Superior temporal gyrus (tissue), 1 donor: ENCODE results near the gene HPCAL1.

ENCODE experiments used
- DNase-seq: peaks from one replicate; pipeline ENCODE4 v3.0.0-alpha.2; 2016; ENCODE audit errors: extremely low spot score

The HPCAL1 gene

DNA sequence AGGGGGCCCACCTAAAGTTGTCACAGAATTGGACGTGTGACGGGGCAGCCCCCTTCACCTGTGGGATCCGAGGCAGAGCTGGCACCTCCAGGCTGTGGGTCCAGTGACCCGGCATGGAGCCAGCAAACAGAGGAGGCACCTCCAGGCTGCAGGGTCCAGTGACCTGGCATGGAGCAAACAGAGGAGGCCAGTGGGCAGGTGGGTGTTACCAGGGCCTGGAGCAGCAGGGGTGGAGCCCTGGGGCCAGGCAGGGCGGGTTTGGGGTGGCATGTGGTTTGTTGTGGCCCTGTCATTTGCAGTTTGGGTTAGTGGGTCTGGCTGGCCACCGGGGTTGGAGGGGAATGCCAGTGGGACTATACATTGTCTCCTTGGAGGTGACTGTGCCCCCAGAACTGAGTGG, 68.2 kb downstream of the HPCAL1 start:
- no peak for DNase-seq

DNA sequence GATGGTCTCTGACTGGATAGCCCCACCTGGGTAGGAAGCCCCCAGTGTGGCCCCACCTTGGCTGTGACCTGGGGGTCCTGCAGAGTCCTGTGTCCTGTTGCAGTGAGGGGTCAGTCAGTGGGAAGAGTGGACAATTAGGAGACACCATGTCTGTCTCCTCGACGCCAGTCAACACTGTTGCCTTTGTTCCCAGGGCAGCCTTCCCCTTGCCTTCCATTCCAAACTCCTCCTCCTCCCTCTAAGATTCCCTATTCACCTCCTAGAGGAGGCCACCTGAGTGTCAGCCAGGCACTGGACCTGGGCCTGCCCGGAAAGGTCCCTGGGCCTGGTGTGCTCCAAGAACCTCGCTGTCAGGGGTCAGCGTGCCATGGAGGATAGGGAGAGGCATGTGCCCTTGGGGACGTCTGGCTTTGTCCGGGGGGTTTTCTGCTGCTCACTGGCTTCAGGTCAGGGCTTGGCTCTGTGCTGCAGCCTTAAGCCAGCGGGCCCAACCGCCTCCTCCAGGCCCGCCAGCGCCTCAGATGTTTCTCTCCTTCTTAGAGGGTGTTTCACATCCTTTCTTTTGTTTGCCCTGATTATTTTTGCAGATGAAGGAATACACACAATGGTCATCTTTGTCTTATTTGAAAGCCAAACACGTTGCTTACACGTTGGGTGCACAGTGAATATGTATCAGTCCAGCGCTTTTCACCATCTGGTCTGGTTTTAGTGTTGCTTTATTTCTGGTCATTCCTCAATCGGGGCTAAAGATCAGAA, 68.9 kb downstream of the HPCAL1 start:
- DNase-seq: no peak

DNA sequence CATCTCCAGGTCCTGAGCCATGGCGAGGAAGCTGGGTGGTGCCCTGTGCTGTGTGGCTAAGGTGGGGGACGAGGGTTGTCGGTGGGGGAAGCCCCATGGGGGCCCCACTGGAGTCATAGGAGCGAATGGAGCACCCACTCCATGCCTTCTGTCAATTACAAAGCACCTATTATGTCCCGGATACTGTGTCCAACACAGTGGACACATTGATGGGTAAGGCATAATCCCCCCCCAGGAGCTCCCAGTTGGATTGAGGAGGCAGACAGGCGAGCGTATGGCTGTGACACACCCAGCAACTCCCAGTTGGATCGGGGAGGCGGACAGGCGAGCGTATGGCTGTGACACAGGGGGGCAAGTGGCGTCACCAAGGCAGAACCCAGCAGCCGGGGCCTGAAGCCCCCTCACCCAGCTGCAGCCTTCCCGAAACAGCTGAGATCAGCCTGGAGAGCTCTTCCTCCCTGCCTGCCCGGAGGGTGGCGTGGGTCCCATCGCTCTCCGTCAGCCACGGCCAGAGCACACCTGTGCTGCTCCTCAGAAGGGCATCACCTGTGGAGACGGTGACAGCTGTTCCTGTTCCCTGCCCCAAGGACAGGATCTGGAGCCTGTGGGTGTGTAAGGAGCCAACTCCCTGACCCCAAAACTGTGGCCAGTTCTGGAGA, 69.6 kb downstream of the HPCAL1 start:
- DNase-seq: no peak

DNA sequence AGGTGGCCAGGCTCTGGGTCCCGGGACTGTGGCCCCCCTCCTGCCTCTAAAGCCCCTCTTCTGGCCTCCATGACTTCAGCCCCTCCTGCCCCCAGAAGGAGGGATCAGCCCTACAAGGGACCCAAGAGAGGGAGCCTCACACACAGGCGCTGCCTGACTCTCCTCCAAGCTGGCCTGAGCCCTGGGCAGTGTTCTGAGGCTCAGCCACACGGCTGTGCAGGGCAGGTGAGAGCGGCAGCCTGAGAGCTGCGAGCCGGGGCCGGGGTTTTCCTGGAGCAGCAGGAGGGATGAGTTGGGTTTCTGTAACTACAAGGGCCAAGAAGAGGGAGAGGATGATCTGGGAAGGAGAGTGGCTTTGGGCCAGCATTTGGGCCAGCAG, 70.1 kb downstream of the HPCAL1 start:
- no peak for DNase-seq

DNA sequence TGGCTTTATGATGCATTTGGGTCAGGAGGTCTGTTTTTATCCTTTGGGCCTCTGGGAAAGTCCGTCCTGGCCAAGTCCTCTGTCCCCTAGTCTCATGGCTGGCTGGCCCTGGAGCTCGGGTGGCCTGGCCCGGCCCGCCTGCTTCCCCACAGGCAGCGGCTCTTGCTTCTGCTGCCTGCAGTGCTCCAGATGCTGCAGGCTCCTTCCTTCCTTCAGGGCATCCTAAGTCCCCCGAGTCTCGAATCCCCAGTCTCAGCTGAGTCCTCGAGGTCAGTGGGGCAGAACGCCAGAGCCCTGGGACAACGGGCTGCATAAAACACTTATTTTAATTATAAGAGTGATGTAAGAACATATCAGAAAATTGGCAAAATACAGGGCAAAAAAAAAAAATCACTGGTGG, 71.2 kb downstream of the HPCAL1 start:
- no peak for DNase-seq

DNA sequence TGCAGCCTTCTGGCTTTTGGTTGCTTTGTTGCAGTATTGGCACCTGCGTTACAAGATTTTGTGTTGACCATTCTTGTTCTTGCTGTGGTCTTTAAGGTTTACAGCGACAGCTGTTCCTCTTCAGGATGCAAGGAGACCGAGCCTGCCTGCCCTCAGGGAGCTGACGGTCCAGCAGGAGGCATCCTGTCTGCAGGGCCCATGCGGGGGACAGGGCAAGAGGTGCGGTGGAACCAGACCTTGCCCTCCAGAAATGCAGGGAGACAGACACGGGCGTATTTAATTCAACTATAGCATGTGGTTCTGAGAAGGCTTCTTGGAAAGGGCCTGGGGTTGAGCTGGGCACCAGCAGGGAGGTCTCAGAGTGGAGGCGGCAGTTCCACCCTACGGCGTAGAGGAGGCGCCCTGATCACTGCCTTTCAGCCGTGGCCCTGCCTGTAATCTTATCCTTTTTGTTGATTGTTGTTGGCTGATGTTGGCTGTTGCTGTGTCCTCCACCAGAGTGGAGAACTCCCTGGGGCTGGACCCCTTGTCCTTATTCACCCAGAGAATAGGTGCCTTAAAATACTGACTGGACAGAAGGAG, 71.7 kb downstream of the HPCAL1 start:
- DNase-seq: no peak

DNA sequence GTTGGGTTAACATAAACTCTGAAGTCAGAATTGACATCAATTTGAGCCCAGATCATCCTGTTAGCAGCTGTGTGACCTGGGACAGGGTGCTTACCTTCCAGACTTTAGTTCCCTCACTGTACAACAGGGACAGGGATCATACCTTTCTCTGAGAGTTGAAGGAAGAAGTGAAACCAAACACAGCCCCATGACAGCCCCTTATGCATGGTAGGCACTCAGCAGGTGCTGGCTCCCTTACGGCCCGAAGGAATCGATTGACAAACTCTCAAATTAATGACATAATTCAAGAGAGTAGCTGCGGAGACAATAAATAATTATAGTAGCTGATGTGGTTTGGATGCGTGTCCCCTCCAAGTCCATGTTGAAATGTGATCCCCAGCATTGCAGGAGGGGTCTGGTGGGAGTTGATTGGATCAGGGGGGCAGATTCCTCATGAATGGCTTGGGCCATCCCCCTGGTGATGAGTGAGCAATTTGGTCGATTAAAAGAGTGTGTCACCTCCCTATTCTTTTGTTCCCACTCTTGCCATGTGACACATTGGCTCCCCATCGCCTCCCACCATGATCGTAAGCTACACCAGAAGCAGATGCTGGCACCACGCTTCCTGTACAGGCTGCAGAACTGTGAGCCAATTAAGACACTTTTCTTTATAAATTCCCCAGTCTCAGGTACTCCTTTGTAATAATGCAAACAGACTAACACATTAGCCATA, 73.0 kb downstream of the HPCAL1 start:
- no peak for DNase-seq

DNA sequence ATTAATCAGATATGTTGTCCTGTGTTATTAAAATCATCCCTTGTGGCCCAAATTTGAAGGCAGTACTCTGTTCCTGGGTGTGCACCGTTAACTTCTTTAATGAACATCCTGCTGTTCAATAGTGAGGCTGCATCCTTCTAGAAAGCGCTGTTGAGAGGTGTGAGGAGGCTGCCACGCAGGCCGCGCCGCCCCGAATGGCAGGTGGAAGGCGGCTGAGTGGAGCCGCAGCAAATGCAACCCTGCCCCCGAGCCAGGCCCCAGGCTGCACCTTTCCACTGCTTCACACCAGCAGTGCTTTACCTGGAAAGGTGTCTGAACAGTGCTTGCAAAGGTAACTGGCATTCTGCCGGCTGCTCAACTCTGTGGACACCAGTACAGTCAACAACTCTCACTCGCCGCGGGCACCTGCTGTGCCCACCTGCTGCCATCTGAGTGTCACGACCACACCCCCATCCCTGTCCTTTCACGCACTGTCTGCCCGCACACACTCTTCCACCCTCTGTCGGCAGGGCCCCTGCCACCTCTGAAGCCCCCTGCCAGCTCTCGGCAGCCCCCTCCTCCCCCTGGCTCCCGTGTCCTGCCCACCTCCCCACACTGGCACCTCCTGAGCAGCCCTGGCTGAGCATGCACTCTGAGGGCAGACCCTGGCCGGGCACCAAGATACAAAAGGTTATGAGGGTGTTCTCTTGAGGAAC, 74.5 kb downstream of the HPCAL1 start:
- DNase-seq: no peak

DNA sequence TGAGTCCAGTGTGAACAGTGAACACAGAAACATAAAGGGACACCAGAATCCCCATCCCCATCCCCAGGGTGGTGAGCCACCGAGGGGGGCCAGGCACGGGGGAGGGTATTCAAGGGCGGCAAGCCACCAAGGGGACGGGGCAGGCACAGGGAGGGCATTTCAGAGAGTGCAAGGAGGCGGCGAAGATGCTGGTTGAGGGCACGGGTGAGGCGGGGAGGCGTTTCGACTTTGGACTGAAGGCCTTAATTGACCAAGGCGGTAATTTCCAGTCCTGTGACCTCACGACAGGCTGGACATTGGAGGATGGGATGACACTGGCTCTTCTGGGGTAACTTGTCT, 75.0 kb downstream of the HPCAL1 start:
- DNase-seq: no peak

DNA sequence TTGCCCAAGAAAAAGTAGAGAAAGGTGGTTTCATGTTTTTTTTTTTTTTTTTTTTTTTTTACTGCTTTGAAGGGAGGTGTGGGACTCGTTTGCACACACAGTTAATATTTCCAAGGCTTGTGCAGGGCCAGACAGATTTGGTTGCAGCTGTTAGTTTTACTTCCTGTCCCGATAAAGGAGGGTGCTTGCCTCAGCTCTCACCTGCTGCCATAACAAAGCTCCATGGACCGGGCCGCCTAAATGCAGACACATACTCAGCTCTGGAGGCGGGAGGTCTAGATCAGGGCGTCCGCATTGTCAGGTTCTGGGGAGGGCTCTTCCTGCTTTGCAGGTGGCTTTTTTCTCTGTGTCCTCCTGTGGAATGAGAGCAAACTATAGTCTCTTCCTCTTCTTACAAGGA, 75.5 kb downstream of the HPCAL1 start:
- no peak for DNase-seq

DNA sequence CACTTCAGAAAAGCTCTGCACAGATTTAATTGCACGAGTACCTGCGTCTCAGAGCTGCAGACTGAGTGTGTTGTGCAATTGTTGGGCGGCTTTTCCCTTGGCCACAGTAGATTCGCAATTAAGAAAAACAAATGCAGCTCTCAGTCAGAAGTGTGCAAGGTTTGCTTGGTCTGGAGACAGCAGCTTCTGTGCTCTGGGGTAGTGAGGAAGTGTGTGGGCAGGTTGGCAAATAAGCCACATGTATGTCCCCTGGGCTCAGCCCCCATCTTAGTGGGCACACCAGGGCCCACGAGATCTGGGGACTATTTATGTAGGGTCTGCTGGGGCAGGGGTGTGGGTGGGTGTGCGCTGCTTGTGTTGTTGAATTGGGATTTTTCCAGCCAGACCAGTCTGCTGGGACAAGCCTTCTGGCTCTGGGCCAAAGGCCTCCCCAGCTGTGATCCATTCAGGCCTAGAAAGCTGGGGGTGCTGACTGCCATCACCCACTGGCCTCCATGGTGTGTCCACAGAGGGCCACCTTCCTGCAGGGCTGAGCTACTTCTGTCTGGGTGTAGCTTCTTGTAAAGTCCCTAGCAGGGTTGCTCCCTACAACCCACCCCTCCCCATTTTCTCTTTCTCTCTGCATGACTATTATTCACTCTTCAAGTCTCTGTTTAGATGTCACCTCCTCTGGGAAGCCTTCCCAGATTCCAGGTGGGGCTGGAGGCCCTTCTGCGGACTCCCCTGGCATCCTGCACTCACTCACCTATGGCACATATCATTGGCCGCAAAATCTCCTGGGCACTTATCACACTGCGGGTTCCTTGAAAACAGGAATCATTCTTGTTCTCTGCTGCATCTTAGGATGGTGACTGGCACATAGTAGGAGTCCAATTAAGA, 77.6 kb downstream of the HPCAL1 start:
- no peak for DNase-seq

DNA sequence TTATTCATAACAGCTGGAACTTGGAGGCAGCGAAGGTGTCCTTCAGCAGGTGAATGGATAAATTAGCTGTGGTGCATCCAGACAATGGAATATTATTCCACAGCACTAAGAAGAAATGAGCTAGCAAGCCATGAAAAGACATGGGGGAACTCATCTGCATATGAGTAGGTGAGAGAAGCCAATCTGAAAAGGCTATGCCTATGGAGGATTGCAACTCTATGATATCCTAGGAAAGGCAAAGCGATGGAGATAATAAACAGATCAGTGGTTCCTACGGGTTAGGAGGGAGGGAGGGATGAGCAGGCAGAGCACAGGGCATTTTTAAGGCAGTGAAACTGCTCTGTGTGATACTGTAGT, 79.3 kb downstream of the HPCAL1 start:
- no peak for DNase-seq

DNA sequence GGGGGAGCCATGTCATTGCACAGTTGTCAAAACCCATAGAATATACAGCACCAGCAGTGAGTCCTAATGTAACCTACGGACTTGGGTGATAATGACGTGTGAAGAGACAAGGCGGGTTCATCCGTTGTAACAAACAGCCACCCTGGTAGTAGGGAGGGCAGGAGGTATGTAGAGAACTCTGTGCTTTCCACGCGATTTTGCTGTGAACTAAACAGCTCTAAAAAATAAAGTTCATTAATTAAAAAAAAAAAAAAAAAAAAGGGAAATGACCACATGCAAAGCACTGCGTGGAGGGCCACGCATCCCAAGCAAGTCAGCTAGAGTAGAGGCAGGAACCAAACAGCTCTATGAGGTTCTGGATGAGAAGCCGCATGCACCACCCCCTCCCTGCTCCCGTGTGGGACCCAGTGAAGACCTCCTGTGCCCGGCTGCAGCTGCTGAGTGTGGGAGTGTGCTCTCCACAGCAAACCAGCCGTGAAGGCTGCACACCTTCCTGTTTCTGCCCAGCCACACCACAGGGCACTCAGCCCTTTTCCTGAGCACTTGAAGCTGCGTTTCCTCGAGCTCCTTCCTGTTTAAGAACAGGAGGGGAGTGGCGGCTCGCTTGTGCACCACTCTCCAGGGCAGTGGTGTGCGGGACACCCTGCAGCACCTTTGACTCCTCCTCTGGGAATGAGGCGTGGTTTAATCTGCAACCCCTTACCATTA, 79.8 kb downstream of the HPCAL1 start:
- DNase-seq: no peak

DNA sequence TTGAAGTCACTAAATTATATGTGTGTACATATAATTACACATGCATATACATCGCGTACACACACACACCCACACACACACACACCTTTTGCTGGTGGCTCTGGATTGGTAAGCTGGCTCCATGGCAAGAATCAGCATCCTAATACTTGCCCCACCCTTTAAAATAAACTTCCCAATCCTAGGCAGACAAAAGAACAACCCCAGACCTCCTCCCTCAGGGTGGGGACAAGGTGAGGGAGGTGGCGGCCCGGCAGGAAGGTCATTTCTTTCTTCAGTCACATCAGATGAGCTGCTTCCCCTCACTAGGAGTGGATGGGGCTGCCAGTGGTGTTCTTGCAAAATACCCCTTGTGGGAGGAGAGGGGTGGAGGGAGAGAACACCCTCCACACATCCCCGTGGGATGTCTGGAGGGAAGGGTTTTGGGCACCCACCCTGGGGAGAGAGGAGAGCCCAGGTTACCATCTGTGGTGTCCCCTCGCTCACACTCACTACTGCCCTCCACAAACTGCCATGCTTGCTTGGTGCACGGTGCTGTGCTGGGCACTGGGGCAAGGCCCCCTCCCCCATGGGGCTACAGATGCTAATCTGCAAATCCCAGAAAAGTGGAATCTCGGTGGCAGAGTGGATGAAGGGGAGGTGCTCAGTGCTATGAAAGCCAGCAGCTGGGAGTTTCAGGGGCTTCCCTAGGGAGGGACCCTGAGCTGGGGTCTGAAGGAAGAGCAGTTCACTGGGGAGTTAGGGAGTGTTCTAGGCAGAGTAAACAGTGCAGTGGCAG, 81.4 kb downstream of the HPCAL1 start:
- no peak for DNase-seq

DNA sequence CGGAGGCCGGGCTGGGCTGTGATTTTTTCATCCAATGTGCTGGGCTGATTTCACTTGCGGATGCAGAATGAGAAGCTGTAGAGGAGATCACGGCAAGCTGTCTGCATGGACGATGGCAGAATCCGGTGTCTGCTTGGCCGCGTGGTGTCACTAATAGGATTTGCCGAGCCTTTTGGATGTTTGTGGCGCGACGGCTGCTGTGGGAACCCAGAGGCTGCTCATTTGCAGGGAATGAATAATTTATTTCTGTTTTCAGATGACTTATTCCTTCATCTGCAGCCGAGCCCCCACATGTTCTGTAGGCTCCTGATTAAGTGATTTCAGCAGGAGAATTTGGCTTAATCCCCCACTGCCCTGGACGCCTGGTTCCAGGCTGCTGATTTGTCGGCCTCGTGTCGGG, 82.8 kb downstream of the HPCAL1 start:
- DNase-seq: no peak

DNA sequence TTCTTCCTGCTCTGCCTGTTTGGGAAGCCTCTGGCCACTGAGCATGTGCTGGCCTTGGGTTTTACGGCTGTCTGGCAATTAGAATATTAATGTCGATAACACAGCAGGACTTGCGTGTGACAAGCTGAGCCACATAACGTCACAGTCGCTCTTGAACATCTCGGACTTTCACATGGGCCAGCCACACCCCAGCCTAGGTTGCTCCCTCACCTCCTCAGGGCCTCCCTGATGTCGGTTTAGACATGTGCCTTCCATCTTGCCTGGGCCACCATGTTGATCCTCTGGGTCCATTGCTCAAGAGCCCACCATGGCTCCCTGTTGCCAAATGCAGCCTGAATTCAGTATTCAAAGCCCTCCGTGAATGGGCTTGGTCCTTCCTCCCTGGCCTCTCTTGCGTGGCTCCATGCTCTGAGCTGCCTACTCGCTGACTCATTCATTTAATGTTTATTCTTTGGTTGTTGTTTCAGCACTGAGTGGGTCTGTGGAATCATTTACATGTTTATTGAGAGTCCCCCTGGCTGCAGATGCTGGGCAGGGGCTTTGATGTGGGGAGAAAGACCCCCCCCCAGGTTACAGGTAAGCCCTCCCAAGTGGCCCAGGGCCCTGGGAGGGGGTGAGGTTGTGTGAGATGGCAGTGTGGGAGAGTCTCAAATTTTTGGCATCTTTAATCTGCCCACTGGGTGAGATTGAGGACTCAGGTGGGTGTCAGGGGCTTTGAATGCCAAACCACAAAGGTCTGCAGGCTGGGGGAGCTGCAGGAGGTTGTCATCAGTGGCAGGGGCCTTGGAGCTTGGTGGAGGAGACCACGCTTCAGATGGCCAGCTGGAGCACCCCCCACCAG, 83.4 kb downstream of the HPCAL1 start:
- no peak for DNase-seq

DNA sequence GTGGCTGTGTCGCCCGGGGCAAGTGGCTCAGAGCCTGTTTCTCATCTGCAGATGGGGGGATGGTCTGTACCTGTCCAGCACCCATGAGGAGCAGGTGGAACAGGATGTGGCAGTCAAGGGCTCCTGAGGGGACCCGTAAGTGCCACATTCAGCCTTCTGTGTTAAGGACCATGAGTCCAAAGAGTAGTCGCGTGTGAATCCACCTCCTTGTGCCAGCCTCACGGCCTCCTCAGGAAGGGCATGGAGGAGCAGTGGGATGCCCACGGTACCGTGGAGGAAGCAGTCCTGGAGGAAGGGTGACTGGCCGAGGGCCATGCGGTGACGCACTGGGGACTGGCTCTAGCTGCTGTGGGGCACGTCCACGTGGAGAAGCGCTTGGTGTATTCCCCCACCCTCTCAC, 84.3 kb downstream of the HPCAL1 start:
- DNase-seq: no peak

DNA sequence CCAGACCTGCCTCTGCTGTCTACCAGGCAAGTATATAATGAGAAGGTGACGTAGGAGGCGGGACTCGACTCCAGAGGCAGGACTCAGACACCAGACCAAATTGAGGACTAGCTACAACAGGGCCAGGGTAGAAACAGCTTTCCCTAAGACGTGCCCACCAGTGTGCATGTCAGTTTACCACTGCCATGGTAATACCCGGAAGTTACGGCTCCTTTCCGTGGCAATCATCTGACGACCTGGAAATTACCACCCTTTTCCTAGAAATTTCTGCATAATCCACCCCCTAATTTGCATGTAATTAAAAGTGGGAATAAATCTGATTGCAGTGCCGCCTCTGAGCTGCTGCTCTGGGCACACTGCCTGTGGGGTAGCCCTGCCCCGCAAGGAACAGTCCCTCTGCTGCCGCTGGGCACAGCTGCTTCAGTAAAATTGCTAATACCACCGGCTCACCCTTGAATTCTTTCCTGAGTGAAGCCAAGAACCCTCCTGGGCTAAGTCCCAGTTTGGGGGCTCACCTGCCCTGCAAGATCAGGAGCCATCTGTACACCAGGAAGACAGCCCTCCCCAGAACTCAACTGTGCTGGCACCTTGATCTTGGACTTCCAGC, 86.4 kb downstream of the HPCAL1 start:
- DNase-seq: no peak

DNA sequence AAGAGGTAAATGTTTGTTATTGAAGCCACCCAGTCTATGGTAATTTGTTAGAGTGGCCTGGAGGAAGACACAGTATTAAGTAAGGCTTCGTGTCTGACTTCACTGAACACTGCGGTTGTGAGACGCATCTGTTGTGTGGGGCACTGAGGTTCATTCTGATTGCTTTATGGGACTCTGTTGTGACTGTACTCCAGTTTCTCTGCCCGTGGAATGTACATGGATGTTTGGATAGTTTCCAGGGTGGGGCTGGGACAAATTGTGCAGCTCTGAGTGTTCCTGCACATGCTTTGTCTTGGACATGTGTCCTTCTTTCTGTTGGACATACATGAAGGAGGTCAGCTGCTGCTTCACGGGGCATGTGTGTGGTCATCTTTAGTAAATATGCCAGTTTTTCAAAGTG, 86.9 kb downstream of the HPCAL1 start:
- DNase-seq: no peak
